ENCODE measurements around the gene CUZD1. TPM values are rescaled to one million over a fixed set of nuclear protein-coding genes. Genes with fewer than 3 reads are reported as not detected.
"Not testable (repeated sequence)": the region's sequence is repeated elsewhere in the genome, so short reads cannot be mapped to it uniquely, and the experiment has no call there.

Gene CUZD1
- total RNA-seq, 1 donor from 2014 or later = 0.23 TPM

- H3K4me3 ChIP-seq (ENCODE audit: insufficient read depth, low read depth, low read length) = no peak overlapping the region
- H2AFZ ChIP-seq (ENCODE audit: low read depth, low read length) = no peak overlapping the region
- TF ChIP-seq CTCF (IDR thresholded peaks at IDR 0.05; ENCODE audit: insufficient read depth, low read depth, low read length) = no peak
- DNase-seq (ENCODE audit: low read depth) (no peak), FAIRE-seq (no peak)
- no peaks in the 10 kb centered on the region for H3K27me3 ChIP-seq (ENCODE audit: insufficient read depth, low read length)
- H3K79me2 ChIP-seq (ENCODE audit: insufficient read depth, low read length) = peaks cover 63% of the 10 kb centered on the region
- H4K20me1 ChIP-seq (ENCODE audit: insufficient read depth, low read length) = no peaks in the 10 kb centered on the region
- Mint-ChIP-seq H3K4me1 (ENCODE audit: low read depth, unreplicated experiment) (peaks cover 24% of the 10 kb centered on the region), H3K4me3 (ENCODE audit: unreplicated experiment) (no peak overlapping the region), H3K36me3 (ENCODE audit: low read depth, unreplicated experiment) (peaks cover 3% of the 10 kb centered on the region), H3K27ac (ENCODE audit: unreplicated experiment) (no peak overlapping the region), H3K9me3 (ENCODE audit: unreplicated experiment) (no peaks in the 10 kb centered on the region), H3K27me3 (ENCODE audit: low read depth, unreplicated experiment) (no peaks in the 10 kb centered on the region)
- H3K9ac ChIP-seq (ENCODE audit: low read length) = no peak overlapping the region
- H3K36me3 ChIP-seq (ENCODE audit: insufficient read depth, low read length) = no peaks in the 10 kb centered on the region
- no peaks in the 10 kb centered on the region for H3K9me3 ChIP-seq (ENCODE audit: insufficient read depth, low read depth, low read length)
- H3K4me1 ChIP-seq (ENCODE audit: insufficient read depth, low read length) = peaks cover 37% of the 10 kb centered on the region
- no peak overlapping the region for H3K4me2 ChIP-seq (ENCODE audit: low read length)
- no peak overlapping the region for H3K27ac ChIP-seq (ENCODE audit: low read depth, low read length)
Measured at GRCh38 chr10:122859527-122859926, 13.9 kb upstream of the CUZD1 start.

- not testable (repeated sequence) for H3K27ac ChIP-seq (ENCODE audit: low read depth, low read length); H3K27ac Mint-ChIP-seq (ENCODE audit: unreplicated experiment); H3K9ac ChIP-seq (ENCODE audit: low read length); H3K9me3 ChIP-seq (ENCODE audit: insufficient read depth, low read depth, low read length); H4K20me1 ChIP-seq (ENCODE audit: insufficient read depth, low read length); H3K27me3 Mint-ChIP-seq (ENCODE audit: low read depth, unreplicated experiment); H3K4me2 ChIP-seq (ENCODE audit: low read length); H3K4me3 ChIP-seq (ENCODE audit: insufficient read depth, low read depth, low read length); H3K4me3 Mint-ChIP-seq (ENCODE audit: unreplicated experiment); FAIRE-seq; H3K27me3 ChIP-seq (ENCODE audit: insufficient read depth, low read length); DNase-seq (ENCODE audit: low read depth); H2AFZ ChIP-seq (ENCODE audit: low read depth, low read length); H3K36me3 ChIP-seq (ENCODE audit: insufficient read depth, low read length); H3K36me3 Mint-ChIP-seq (ENCODE audit: low read depth, unreplicated experiment); H3K9me3 Mint-ChIP-seq (ENCODE audit: unreplicated experiment)
- Histone ChIP-seq H3K79me2 (ENCODE audit: insufficient read depth, low read length) (peaks cover 52% of the 10 kb centered on the region), H3K4me1 (ENCODE audit: insufficient read depth, low read length) (peaks cover 51% of the 10 kb centered on the region)
- peaks cover 31% of the 10 kb centered on the region for H3K4me1 Mint-ChIP-seq (ENCODE audit: low read depth, unreplicated experiment)
Measured at GRCh38 chr10:122858042-122858441, 12.4 kb upstream of the CUZD1 start.

- H2AFZ ChIP-seq (ENCODE audit: low read depth, low read length) = no peak overlapping the region
- H3K4me3 ChIP-seq (ENCODE audit: insufficient read depth, low read depth, low read length) = no peak overlapping the region
- no peak overlapping the region for H3K4me2 ChIP-seq (ENCODE audit: low read length)
- no peaks in the 10 kb centered on the region for H3K27me3 Mint-ChIP-seq (ENCODE audit: low read depth, unreplicated experiment)
- FAIRE-seq = no peak
- no peaks in the 10 kb centered on the region for H3K27me3 ChIP-seq (ENCODE audit: insufficient read depth, low read length)
- peaks cover 60% of the 10 kb centered on the region for H3K4me1 ChIP-seq (ENCODE audit: insufficient read depth, low read length)
- no peaks in the 10 kb centered on the region for H3K9me3 ChIP-seq (ENCODE audit: insufficient read depth, low read depth, low read length)
- no peak for DNase-seq (ENCODE audit: low read depth)
- no peaks in the 10 kb centered on the region for H3K9me3 Mint-ChIP-seq (ENCODE audit: unreplicated experiment)
- H3K9ac ChIP-seq (ENCODE audit: low read length) = no peak overlapping the region
- H3K27ac Mint-ChIP-seq (ENCODE audit: unreplicated experiment) = no peak overlapping the region
- no peaks in the 10 kb centered on the region for H4K20me1 ChIP-seq (ENCODE audit: insufficient read depth, low read length)
- H3K79me2 ChIP-seq (ENCODE audit: insufficient read depth, low read length) = peaks cover 42% of the 10 kb centered on the region
- no peak overlapping the region for H3K27ac ChIP-seq (ENCODE audit: low read depth, low read length)
- H3K4me3 Mint-ChIP-seq (ENCODE audit: unreplicated experiment) = no peak overlapping the region
- peaks cover 32% of the 10 kb centered on the region for H3K4me1 Mint-ChIP-seq (ENCODE audit: low read depth, unreplicated experiment)
- no peaks in the 10 kb centered on the region for H3K36me3 ChIP-seq (ENCODE audit: insufficient read depth, low read length)
- no peak for TF ChIP-seq EZH2 (IDR thresholded peaks at IDR 0.05; ENCODE audit: insufficient read depth, low read length)
- no peak for TF ChIP-seq CTCF (IDR thresholded peaks at IDR 0.05; ENCODE audit: insufficient read depth, low read depth, low read length)
- peaks cover 3% of the 10 kb centered on the region for H3K36me3 Mint-ChIP-seq (ENCODE audit: low read depth, unreplicated experiment)
Measured at GRCh38 chr10:122856902-122857301, 11.2 kb upstream of the CUZD1 start.
